Hypothalamus (tissue), 51 donors: ENCODE measurements around the gene ERCC5.
A peak's percentile ranks its signal among the peaks of the same experiment; 100 is the strongest.

Experiments used
- DNase-seq, 51 donors: peaks; one replicate each; lab custom pipeline; 2025; lab: John Stamatoyannopoulos, UW

Gene ERCC5

GRCh38 chr13:102879793-102880499 lies 34.1 kb downstream of the ERCC5 start:
- no peak for DNase-seq

- no peak for DNase-seq
Observed at GRCh38 chr13:102881819-102882686, 36.2 kb downstream of the ERCC5 start.

GRCh38 chr13:102892503-102892902 lies 46.7 kb downstream of the ERCC5 start:
- no peak for DNase-seq

GRCh38 chr13:102897371-102898138 lies 51.7 kb downstream of the ERCC5 start:
- no peak for DNase-seq

- DNase-seq = no peak
Observed at GRCh38 chr13:102900193-102900608, 54.4 kb downstream of the ERCC5 start.

GRCh38 chr13:102901056-102901455 lies 55.2 kb downstream of the ERCC5 start:
- DNase-seq = no peak

- peak in 7 of 51 donors; percentile 3 to 31 (median 13) for DNase-seq
Observed at GRCh38 chr13:102901615-102902305, 55.9 kb downstream of the ERCC5 start.

GRCh38 chr13:102902789-102903347 lies 57.0 kb downstream of the ERCC5 start:
- DNase-seq = no peak

GRCh38 chr13:102903659-102904407 lies 58.0 kb downstream of the ERCC5 start:
- DNase-seq = peak in 3 of 51 donors; percentile 7 to 14 (median 11)

- DNase-seq = no peak
Observed at GRCh38 chr13:102904408-102904862, 58.6 kb downstream of the ERCC5 start.

- DNase-seq = no peak
Observed at GRCh38 chr13:102905905-102906771, 60.3 kb downstream of the ERCC5 start.

- no peak for DNase-seq
Observed at GRCh38 chr13:102907016-102907756, 61.4 kb downstream of the ERCC5 start.

GRCh38 chr13:102907886-102908515 lies 62.2 kb downstream of the ERCC5 start:
- DNase-seq = no peak

GRCh38 chr13:102909971-102910370 lies 64.1 kb downstream of the ERCC5 start:
- no peak for DNase-seq

GRCh38 chr13:102911336-102911735 lies 65.5 kb downstream of the ERCC5 start:
- no peak for DNase-seq

- no peak for DNase-seq
Observed at GRCh38 chr13:102912599-102912998, 66.8 kb downstream of the ERCC5 start.

GRCh38 chr13:102913914-102914313 lies 68.1 kb downstream of the ERCC5 start:
- DNase-seq = peak in 6 of 51 donors; percentile 1 to 24 (median 6)
